ENCODE results near the gene FRMD1. TPM values are rescaled to one million over a fixed set of nuclear protein-coding genes. Genes with fewer than 3 reads are reported as not detected.

Gene FRMD1
- total RNA-seq, 1 donor from 2014 or later = 0.09 TPM

DNA sequence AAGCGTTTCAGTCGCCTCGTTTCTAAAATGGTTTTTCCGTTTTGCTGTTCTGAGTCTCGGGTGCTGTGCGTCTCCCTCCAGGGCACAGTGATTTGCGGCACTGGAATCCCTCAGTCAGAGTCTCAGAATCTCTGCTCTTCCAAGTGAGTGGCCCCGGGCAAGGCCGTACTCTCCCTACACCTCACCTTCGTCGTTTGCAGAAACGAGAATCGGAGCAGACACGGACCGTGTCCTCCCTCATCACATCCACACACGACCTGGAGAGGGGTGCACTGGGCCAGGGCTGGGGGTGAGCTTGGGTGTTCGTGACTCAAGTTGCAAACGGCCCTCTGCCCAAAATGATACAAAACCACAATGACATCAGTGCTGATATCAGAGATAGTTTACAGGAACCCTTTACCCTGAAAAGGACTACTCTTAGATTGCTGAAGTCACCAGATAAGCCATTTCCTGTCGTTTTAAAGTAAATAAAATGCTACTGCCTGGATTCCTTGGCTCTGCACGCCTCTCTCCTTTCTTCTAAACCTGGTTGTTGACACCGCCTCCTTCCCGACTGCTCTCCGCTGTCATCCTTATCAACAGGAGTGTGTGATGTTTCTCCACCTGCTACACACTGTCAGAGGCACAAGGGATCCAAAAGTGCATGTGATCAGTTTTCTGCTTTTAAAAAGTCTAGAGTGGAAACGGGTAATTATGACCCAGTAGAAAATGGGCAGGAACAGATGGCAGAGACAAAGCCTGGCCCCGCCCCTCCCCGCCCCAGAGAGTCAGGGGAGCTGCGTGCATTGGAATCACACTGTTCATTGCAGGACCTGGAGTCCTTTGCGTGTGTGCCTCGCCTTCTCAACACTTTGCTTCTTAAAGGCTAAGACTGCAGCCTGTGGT, 43.1 kb downstream of the FRMD1 start:
- intact Hi-C loops (cut with DNase I) = no loop called here
- TF ChIP-seq, protein P1, sequence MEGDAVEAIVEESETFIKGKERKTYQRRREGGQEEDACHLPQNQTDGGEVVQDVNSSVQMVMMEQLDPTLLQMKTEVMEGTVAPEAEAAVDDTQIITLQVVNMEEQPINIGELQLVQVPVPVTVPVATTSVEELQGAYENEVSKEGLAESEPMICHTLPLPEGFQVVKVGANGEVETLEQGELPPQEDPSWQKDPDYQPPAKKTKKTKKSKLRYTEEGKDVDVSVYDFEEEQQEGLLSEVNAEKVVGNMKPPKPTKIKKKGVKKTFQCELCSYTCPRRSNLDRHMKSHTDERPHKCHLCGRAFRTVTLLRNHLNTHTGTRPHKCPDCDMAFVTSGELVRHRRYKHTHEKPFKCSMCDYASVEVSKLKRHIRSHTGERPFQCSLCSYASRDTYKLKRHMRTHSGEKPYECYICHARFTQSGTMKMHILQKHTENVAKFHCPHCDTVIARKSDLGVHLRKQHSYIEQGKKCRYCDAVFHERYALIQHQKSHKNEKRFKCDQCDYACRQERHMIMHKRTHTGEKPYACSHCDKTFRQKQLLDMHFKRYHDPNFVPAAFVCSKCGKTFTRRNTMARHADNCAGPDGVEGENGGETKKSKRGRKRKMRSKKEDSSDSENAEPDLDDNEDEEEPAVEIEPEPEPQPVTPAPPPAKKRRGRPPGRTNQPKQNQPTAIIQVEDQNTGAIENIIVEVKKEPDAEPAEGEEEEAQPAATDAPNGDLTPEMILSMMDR (IDR thresholded peaks at IDR 0.05) = no peak
- Histone ChIP-seq H3K27ac (peak overlapping the region; percentile 76), H3K27me3 (no peaks in the 10 kb centered on the region), H3K4me1 (peaks cover 9% of the 10 kb centered on the region), H3K4me3 (peak overlapping the region; percentile 46), H3K9me3 (peaks cover 14% of the 10 kb centered on the region), H3K36me3 (no peaks in the 10 kb centered on the region)
- ATAC-seq (peak; percentile 42), DNase-seq (no peak)

DNA sequence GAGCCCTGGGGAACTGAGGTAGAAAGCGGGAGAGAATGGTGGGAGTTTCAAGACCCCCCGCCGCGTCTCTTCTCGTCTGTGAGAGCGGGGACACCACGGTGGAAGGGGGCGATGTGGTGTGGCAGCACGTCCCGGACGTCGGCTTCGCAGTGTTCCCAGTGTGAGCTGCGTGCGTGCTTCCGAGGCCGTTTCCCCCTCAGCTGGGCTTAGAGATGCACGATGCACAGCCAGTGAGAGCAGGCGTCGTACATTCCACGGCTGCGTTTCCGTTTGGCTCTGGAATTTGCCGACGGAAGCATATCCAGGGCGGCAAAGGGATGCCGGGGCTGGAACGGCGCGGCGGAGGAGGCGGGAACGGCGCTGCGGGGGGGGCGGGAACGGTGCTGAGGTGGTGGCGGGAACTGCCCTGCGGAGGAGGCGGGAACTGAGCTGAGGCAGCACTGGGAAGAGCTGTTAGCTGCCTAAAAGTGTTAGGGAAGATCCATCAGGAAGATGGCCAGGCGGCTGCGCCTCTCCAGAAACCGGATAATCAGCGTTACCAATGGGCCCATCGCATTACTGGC, 43.8 kb downstream of the FRMD1 start:
- peaks cover 9% of the 10 kb centered on the region for H3K9me3 ChIP-seq
- H3K4me3 ChIP-seq = peak overlapping the region; percentile 46
- DNase-seq (peak; percentile 76), ATAC-seq (peak; percentile 80)
- peak overlapping the region; percentile 76 for H3K27ac ChIP-seq
- TF ChIP-seq, protein P1 (IDR thresholded peaks at IDR 0.05) = no peak
- intact Hi-C loops (cut with DNase I) = no loop called here
- H3K4me1 ChIP-seq = peaks cover 9% of the 10 kb centered on the region
- no peaks in the 10 kb centered on the region for H3K27me3 ChIP-seq
- no peaks in the 10 kb centered on the region for H3K36me3 ChIP-seq

DNA sequence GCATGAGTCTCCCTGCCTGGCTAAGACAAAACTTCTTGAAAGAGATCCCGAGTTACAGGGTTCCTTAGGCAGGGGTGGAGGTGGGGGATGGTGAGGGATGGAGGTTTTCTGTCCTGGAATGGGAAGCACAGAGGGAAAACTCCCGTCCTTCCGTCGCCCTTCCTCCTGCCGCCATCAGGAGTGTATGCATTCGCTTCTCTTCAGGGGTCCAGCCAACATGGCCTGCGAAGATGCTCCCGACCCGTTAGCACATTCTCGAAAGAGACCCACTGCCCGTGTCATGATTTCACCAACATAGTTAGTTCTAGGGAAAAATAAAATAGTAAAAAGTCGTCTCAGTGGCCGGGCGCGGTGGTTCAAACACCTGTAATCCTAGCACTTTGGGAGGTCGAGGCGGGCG, 44.5 kb downstream of the FRMD1 start:
- Histone ChIP-seq H3K27me3 (no peaks in the 10 kb centered on the region), H3K27ac (peak overlapping the region; percentile 47), H3K4me3 (no peak overlapping the region), H3K4me1 (peaks cover 9% of the 10 kb centered on the region), H3K36me3 (no peaks in the 10 kb centered on the region), H3K9me3 (peaks cover 3% of the 10 kb centered on the region)
- intact Hi-C loops (cut with DNase I) = no loop called here
- DNase-seq (no peak), ATAC-seq (no peak)
- TF ChIP-seq, protein P1 (IDR thresholded peaks at IDR 0.05) = no peak

GRCh38 chr6:168033791-168034190, 45.2 kb downstream of the FRMD1 start:
- Histone ChIP-seq H3K4me3 (no peak overlapping the region), H3K4me1 (peaks cover 9% of the 10 kb centered on the region), H3K27ac (no peak overlapping the region), H3K9me3 (no peaks in the 10 kb centered on the region), H3K36me3 (no peaks in the 10 kb centered on the region), H3K27me3 (no peaks in the 10 kb centered on the region)
- DNase-seq (no peak), ATAC-seq (no peak)
- intact Hi-C loops (cut with DNase I) = no loop called here
- TF ChIP-seq, protein P1 (IDR thresholded peaks at IDR 0.05) = no peak

DNA sequence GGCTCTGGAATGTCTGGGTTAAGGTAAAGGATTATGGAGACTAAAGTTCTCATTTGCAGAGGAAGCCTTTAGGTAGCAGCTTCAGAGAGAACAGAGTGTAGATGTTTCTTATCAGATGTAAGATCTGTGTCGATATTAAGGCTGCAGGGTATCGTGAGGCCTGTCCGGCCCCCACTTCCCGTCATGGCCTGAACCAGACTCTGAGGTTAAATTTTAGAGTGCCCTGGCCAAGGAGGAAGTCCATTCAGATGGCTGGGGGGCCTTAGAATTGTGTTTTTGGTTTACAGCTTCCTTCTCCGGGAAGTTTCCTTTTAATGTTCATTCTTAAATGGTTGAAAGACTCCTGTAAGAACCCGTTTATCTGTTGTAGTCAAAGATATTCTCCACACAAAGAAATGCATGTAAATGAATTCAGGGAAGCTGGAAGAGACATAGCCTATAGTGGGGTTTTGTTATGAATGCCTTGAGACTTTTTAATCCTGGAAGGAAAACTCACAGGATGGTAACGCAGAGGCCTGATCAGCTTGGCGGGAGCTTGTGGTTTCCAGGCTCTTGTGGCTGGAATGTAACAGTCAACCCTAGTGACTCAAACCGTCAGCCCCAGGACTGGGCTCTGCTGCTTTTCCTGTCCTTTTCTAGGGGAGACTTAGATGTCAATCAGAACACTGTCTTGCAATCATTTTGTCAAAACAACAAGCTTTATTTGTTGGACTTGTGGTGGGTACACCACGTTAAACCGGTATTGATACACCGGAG, 46.8 kb downstream of the FRMD1 start:
- ATAC-seq = no peak

More for the DNA sequence above, 46.8 kb downstream of the FRMD1 start:
- DNase-seq = no peak
- no peak overlapping the region for H3K4me3 ChIP-seq
- H3K36me3 ChIP-seq = no peaks in the 10 kb centered on the region
- no peaks in the 10 kb centered on the region for H3K9me3 ChIP-seq
- TF ChIP-seq, protein P1 (IDR thresholded peaks at IDR 0.05) = peak; percentile 13
- peak overlapping the region; percentile 61 for H3K27ac ChIP-seq
- intact Hi-C loops (cut with DNase I) = no loop called here
- H3K4me1 ChIP-seq = peaks cover 9% of the 10 kb centered on the region
- no peaks in the 10 kb centered on the region for H3K27me3 ChIP-seq

Measured in upper lobe of right lung (tissue), 1 donor.